H7 (cell line): ENCODE results near the gene UBP1. TPM values are rescaled to one million over a fixed set of nuclear protein-coding genes. Genes with fewer than 3 reads are reported as not detected.
"Not testable (repeated sequence)": the region's sequence is repeated elsewhere in the genome, so short reads cannot be mapped to it uniquely, and the experiment has no call there.

Experiments used
- DNase-seq: peaks from one replicate; pipeline ENCODE4 v3.0.0; 2012
- H3K27me3 ChIP-seq: 2 replicates; pipeline ENCODE4 v1.6.0; 2011; ENCODE audit warnings: mild to moderate bottlenecking, low read length; ENCODE audit not compliant: control insufficient read depth, insufficient read depth
- H3K36me3 ChIP-seq: replicated peaks from 2 replicates; pipeline ENCODE4 v1.5.1; 2011; ENCODE audit warnings: low read length; ENCODE audit not compliant: control insufficient read depth, insufficient read depth
- H3K4me3 ChIP-seq: 2 replicates; pipeline ENCODE4 v1.5.1; 2011; ENCODE audit warnings: low read depth, mild to moderate bottlenecking, control low read depth, low read length, moderate library complexity; ENCODE audit not compliant: insufficient read depth
- total RNA-seq: library from RNA; depleted of rRNA; stranded (reverse); fragments of >200 nt; shearing (Covaris generic); gene quantifications from 2 replicates; pipeline ENCODE4 v1.2.3, GENCODE V29; 2014

UBP1 gene
- total RNA-seq, 1 experiment from 2014 or later, result 31.8 TPM

DNA sequence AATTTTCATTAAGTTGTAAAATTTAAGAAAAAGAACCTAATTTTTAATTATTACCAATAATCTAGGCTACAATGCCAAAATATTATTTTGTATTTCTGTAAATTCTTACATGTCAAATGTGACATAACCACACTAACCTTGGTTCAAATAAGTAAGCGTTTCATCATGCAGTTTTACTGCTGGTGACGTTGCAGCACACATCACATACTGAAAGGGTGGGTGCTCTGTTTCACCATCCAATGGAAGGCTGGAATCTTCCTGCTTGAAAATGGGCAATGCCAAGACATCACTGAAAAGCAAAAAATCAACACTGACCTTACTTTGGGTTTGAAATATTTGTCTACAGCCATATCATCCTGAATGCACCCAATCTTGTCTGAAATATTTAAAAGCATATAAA lies 14.8 kb downstream of the UBP1 start:
- Histone ChIP-seq H3K27me3 (no peaks in the 10 kb centered on the region), H3K36me3 (peaks cover 3% of the 10 kb centered on the region), H3K4me3 (no peak overlapping the region)
- DNase-seq, result no peak

DNA sequence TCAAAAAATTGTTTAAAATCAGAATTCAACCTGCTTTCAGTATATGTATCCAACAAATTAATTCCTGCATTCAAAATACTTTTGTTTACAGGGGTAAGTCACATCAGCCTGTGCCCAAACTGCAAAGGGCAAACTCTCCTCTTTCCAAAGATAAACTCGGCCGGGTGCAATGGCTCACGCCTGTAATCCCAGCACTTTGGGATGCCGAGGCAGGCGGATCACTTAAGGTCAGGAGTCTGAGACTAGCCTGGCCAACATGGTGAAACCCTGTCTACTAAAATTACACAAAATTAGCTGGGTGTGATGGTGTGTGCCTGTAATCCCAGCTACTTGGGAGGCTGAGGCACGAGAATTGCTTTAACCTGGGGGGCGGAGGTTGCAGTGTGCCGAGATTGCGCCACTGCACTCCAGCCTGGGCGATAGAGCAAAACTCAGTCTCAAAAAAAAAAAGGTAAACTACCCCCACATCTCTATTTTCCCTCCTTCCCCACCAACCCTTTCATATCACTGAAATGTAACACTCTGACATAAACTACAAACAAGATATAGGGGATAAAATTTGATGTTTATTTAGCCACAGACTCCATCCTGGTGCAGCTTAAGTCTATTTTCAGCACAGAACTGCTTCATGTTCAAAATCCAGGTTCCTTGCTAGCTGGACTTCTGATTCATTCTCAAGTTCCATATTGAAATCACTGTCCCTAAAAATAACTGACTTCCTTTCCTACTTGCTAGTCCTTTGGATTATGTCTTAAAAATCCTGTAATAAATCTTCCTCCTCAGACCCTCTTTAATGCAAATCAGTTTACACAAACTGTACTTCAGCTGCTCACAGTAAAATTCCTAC lies 15.4 kb downstream of the UBP1 start:
- H3K36me3 ChIP-seq, result peaks cover 3% of the 10 kb centered on the region
- H3K4me3 ChIP-seq, result no peak overlapping the region
- no peaks in the 10 kb centered on the region for H3K27me3 ChIP-seq
- DNase-seq, result no peak

DNA sequence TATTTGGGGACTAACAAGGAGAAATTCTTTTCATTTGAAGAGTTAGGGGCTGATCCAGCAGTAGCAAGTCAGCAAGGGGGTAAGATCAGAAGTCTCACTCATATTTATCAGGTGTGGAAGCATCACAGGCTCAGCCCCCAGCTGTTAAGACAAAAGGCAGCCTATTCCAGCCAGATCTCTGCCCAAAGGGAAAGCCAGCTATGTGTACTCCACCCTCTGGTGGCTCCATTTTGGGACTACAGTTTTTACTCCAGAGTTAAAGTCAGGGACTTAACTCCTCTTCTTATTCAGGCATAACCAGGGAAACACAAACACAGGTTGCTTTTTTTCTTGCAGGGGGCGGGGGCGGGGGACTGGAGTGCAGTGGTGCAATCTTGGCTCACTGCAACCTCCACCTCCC lies 19.2 kb downstream of the UBP1 start:
- Histone ChIP-seq H3K36me3 (peaks cover 3% of the 10 kb centered on the region), H3K27me3 (no peaks in the 10 kb centered on the region), H3K4me3 (no peak overlapping the region)
- DNase-seq, result peak; percentile 9

DNA sequence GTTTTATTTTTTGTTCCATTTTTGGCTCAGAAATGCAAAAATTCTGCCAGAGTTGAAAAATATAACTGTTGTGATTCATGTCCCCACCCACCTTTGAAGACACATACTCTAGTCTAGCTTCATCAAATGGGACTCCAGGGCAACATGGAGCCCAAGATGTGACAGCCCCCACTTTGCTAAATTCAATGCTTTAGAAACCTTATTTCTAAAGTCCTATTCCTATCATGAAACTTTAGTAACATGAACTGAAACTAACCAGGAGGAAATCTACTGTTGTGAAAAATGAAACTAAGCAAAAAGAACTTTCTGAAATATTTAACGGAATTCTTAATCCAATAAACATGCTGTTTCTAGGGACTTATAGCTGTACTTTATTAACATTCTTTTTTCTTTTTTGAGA lies 20.3 kb downstream of the UBP1 start:
- Histone ChIP-seq H3K36me3 (peaks cover 2% of the 10 kb centered on the region), H3K4me3 (no peak overlapping the region), H3K27me3 (no peaks in the 10 kb centered on the region)
- DNase-seq, result no peak

DNA sequence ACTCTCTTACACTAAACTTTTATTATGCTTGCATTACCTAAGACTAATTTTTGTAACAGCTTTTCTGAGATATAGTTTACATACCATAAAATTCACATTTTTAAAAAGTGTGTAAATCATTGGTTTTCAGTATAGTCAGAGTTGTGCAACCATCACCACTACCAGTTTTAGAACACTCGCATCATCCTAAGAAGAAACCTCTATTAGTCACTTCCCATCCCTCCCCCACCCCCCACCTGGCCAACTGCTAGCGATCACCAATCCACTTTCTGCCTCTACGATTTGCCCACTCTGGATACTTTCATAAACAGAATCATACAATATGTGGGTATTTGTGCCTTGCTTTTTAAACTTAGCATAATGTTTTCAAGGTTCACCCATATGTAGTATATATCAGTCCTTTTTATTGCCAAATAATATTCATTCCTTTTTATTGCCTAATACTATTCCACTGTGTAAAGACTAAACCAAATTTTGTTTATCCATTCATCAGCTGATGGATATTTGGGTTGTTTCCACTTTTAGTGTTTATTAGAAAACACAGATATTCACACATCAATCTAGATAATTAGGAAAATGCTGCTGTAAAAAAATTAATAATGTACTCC lies 23.0 kb downstream of the UBP1 start:
- Histone ChIP-seq H3K36me3 (peaks cover 7% of the 10 kb centered on the region), H3K4me3 (no peak overlapping the region), H3K27me3 (no peaks in the 10 kb centered on the region)
- DNase-seq, result no peak

DNA sequence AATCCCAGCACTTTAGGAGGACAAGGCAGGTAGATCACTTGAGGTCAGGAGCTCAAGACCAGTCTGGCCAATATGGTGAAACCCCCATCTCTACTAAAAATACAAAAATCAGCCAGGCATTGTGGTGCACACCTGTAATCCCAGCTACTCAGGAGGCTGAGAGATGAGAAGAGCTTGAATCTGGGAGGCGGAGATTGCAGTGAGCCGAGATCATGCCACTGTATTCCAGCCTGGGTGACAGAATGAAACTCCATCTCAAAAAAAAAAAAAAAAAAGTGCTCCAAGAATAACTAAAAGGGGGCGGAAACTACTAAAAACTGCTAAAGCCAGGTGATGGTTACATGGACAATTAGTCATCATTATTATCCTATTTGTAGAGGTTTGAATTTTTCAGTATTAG lies 29.4 kb downstream of the UBP1 start:
- not testable (repeated sequence) for DNase-seq, H3K4me3 ChIP-seq, H3K27me3 ChIP-seq
- H3K36me3 ChIP-seq, result peaks cover 26% of the 10 kb centered on the region

DNA sequence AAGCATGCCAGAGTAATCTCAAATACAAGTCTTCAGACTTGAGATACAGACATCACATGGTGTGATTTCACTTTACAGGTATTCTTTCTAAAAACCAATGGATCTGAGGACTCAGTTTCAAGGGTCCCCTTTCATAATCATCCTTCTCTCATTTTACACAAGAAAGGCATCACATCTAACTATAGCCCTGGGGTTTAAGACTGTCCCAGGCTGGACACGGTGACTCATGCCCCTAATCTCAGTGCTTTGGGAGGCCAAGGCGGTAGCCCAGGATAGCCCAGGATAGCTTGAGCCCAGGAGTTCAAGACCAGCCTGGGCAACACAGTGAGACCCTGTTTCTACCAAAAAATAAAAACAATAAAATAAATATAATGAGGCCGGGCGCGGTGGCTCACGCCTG lies 36.4 kb downstream of the UBP1 start:
- H3K27me3 ChIP-seq, result no peaks in the 10 kb centered on the region
- no peak for DNase-seq
- no peak overlapping the region for H3K4me3 ChIP-seq
- peaks cover 33% of the 10 kb centered on the region for H3K36me3 ChIP-seq

DNA sequence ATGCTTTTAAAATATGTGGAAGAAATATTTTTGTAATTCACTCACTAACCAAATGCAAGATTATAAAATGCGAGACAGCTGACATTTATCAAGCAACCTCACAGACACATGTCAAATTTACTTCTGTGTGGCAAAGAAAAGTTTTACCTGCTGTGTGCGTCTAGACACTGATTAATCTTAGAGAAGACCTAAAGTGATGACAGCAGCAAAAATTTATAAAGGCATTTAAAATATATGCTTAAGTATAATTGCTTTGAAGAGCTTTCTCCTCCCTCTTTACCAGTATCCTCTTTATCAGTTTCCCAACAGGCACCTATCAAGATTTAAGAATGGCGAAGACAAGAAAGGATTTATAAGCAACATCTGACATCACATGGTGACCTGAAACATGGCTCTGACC lies 37.3 kb downstream of the UBP1 start:
- peaks cover 37% of the 10 kb centered on the region for H3K36me3 ChIP-seq
- no peak for DNase-seq
- no peaks in the 10 kb centered on the region for H3K27me3 ChIP-seq
- H3K4me3 ChIP-seq, result no peak overlapping the region

DNA sequence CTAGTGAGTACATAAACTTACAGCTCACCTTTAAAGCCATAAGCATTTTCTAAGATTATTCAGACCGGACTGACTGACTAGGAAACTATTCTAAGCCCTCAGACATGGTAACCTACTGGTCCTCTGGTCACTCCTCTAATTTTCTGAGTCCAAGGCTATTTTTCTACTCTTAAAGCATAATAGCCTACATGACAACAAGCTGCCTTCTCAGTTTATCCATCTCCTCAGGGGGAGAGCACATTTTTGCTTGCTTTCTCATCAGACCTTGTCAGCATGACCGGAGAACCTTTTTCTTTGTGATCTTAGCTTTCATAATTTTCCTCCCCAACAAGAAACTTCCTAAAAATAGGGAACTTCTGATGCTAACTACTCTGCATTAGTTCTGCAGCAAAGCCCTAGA lies 38.4 kb downstream of the UBP1 start:
- DNase-seq, result no peak
- Histone ChIP-seq H3K4me3 (no peak overlapping the region), H3K27me3 (no peaks in the 10 kb centered on the region), H3K36me3 (peaks cover 42% of the 10 kb centered on the region)

DNA sequence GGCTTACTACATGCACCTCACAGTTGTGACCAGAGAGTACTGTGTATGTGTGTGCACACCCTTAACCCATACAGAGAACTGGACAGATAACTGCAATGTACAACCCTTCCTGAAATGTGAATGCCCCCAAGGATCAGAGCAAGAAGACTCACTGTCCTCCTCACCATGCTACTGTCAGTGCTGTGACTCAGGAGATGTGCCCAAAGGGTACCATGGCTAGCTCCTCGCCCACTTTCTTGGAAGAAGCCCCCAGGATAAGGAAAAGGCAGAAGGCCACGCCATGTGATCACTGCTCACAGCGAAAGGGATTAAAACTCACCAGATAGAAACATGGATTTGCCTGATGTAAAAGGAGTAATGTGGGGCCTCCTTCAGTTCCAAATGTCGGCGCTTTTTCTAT lies 41.8 kb downstream of the UBP1 start:
- Histone ChIP-seq H3K4me3 (no peak overlapping the region), H3K36me3 (peaks cover 49% of the 10 kb centered on the region), H3K27me3 (no peaks in the 10 kb centered on the region)
- no peak for DNase-seq

DNA sequence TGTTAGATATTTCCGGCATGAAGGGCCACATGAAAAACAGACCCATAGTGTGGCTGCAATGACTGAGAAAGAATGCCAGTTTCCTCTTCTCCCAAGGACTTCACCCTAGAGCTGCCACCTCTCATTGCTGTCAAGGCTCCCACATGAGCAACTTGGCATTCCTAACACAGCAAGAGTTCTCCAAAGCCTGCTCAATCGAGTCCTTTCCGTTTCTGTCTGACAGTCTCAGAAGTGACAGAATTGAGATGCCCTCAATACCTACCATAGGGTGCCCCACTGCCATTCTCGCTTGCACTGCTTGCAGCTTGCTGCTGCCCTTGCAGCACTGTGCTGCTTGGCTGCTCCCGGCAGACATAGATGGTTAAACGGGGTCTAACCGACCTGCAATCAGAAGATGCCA lies 44.3 kb downstream of the UBP1 start:
- no peak overlapping the region for H3K4me3 ChIP-seq
- no peak for DNase-seq
- H3K27me3 ChIP-seq, result no peaks in the 10 kb centered on the region
- H3K36me3 ChIP-seq, result peaks cover 46% of the 10 kb centered on the region

DNA sequence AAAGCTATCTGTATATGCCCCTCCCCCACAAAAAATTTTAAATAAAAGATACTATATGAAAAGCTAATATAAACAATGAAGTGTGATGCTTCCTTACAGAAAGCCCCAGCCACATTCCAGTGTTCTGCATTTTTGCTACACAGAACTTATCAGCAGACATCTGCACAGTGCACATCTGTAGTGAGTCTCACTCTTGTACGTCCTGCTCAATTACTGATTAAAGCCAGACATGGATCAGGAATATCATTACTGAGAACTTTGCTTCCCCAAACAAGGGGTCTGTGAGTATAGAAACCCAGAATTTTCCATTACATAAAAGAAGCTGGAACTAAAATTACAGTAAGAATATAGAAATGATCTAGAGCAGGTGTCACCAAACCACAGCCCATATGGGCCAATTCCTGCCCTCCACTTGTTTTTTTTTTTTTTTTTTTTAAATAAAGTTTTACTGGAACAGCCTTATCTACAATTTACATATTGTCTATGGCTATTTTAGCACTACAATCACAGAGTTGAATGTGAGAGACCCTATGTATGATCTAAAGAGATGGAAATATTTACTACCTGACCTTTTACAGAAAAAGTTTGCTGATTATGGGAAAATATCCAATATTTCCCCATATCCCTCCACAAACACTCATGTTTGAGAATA lies 45.7 kb downstream of the UBP1 start:
- no peak for DNase-seq
- Histone ChIP-seq H3K27me3 (no peaks in the 10 kb centered on the region), H3K36me3 (peaks cover 46% of the 10 kb centered on the region), H3K4me3 (no peak overlapping the region)

DNA sequence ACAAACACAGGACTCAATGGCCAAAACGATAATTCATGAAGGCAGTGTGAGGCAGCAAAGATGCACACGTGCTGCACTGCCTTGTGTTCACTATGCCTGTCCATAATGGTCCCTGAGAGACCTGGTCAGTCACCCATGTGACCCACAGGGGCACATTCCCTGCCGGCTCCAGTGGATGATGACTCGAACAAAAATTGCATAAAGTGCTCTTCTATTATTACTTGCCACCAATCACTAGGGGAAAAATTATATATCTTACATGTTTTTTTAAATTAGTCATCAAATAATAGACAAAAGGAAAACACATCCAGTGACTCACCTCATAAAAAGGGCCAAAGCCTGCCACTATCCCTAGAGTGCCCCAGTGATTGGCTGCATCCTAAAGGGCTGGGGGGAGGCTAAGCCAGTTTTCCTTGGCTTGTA lies 47.5 kb downstream of the UBP1 start:
- H3K27me3 ChIP-seq, result no peaks in the 10 kb centered on the region
- no peak for DNase-seq
- no peak overlapping the region for H3K4me3 ChIP-seq
- H3K36me3 ChIP-seq, result peaks cover 35% of the 10 kb centered on the region

DNA sequence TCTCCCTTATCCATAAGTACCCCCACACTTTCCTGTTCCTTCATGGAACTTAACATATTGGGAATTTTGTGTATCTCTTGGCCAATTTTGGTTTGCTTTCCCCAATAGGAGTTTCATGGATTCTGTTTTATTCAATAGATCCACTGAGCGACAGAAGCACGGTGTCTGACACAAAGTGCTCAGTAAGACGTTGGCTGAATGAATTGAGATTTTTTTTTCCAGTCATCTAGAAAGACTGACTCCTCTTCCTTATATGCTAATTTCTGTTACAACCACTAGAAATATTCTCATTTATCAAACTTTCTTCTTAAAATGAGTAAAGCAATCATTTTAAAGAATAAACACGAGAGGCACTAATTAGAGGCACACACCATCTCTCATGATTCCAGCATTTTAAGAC lies 48.1 kb downstream of the UBP1 start:
- Histone ChIP-seq H3K4me3 (no peak overlapping the region), H3K27me3 (no peaks in the 10 kb centered on the region), H3K36me3 (peaks cover 32% of the 10 kb centered on the region)
- no peak for DNase-seq
